ENCODE data around the gene LZTS3.

LZTS3 gene

GRCh38 chr20:3146732-3147341, 26.5 kb downstream of the LZTS3 start:
- H3K4me3 ChIP-seq (ENCODE audit: low read depth, low read length): no peak overlapping the region
- TF ChIP-seq CTCF (IDR thresholded peaks at IDR 0.05; ENCODE audit: control insufficient read depth, extremely low read depth, insufficient read depth): no peak
- DNase-seq (ENCODE audit: low read depth): no peak

DNA sequence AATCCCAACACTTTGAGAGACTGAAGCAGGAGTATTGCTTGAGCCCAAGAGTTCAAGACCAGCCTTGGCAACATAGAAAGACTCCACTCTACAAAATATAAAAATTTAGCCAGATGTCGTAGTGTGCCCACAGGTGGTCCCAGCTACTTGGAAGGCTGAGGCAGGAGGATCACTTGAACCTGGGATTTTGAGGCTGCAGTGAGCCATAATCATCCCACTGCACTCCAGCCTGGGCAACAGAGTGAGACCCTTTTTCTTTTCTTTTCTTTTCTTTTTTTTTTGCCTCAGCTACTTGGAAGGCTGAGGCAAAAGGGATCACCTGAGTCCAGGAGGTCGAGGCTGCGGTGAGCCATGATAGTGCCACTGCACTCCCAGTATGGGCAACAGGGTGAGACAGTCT, 31.6 kb downstream of the LZTS3 start:
- no peak for DNase-seq (ENCODE audit: low read depth)
- TF ChIP-seq CTCF (IDR thresholded peaks at IDR 0.05; ENCODE audit: control insufficient read depth, extremely low read depth, insufficient read depth): no peak
- H3K4me3 ChIP-seq (ENCODE audit: low read depth, low read length): no peak overlapping the region

DNA sequence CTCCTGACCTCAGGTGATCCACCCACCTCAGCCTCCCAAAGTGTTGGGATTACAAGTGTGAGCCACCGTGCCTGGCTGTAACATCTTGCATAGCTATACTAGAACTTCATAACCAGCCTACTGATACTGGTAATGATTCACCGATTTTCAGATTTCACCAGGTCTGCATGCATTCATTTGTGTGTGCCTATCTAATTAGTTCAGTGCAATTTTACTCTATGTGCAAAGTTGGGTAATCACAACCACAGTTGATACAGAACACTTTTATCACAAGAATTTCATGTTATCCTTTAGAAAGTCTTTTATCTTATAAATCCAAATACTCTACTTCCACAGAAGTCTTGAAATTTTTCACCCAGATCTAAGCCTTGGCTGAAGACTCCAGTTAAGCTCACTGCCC, 35.9 kb downstream of the LZTS3 start:
- no peak for DNase-seq (ENCODE audit: low read depth)
- no peak overlapping the region for H3K4me3 ChIP-seq (ENCODE audit: low read depth, low read length)
- no peak for TF ChIP-seq CTCF (IDR thresholded peaks at IDR 0.05; ENCODE audit: control insufficient read depth, extremely low read depth, insufficient read depth)

- H3K4me3 ChIP-seq (ENCODE audit: low read depth, low read length): no peak overlapping the region
- TF ChIP-seq CTCF (IDR thresholded peaks at IDR 0.05; ENCODE audit: control insufficient read depth, extremely low read depth, insufficient read depth): no peak
- DNase-seq (ENCODE audit: low read depth): no peak
Observed at GRCh38 chr20:3135507-3136070, 37.8 kb downstream of the LZTS3 start.

GRCh38 chr20:3134151-3134550, 39.2 kb downstream of the LZTS3 start:
- no peak for DNase-seq (ENCODE audit: low read depth)
- TF ChIP-seq CTCF (IDR thresholded peaks at IDR 0.05; ENCODE audit: control insufficient read depth, extremely low read depth, insufficient read depth): no peak
- no peak overlapping the region for H3K4me3 ChIP-seq (ENCODE audit: low read depth, low read length)

DNA sequence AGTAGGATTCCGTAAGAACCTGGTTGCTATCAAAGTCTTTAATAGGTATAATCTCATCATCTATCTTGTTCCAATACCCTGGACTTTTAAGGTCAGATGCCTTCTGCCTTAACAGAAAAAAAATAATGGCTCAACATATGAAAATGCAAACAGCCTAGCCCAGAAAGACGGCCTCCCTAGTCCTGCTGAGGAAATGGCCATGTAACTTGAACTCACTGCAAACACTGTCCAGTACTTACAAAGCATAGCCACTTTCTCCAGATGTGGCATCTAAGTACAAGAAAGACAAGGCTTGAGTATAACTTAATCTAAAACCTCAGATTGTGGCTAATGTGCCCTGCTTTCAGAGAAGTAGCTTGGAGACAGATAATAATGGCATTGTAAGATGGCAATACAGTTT, 40.2 kb downstream of the LZTS3 start:
- DNase-seq (ENCODE audit: low read depth): no peak
- no peak overlapping the region for H3K4me3 ChIP-seq (ENCODE audit: low read depth, low read length)
- no peak for TF ChIP-seq CTCF (IDR thresholded peaks at IDR 0.05; ENCODE audit: control insufficient read depth, extremely low read depth, insufficient read depth)

- no peak for TF ChIP-seq CTCF (IDR thresholded peaks at IDR 0.05; ENCODE audit: control insufficient read depth, extremely low read depth, insufficient read depth)
- DNase-seq (ENCODE audit: low read depth): no peak
- no peak overlapping the region for H3K4me3 ChIP-seq (ENCODE audit: low read depth, low read length)
Observed at GRCh38 chr20:3130051-3130600, 43.2 kb downstream of the LZTS3 start.

Data from LNCaP clone FGC (cell line).